ENCODE measurements around the gene PSMC3IP.
"Not testable (repeated sequence)": the region's sequence is repeated elsewhere in the genome, so short reads cannot be mapped to it uniquely, and the experiment has no call there.

GRCh38 chr17:42552736-42553135 is 24.8 kb downstream of the PSMC3IP start, which contains the start of gene HSD17B1:
- TF ChIP-seq CTCF, POLR2A, EP300 (IDR thresholded peaks at IDR 0.05): not testable (repeated sequence)

Measured in tibial nerve (tissue), 4 donors.